Metanephros (tissue), 2 donors: Measurements from ENCODE around the gene GOLGA6D. TPM values are rescaled to one million over a fixed set of nuclear protein-coding genes. Genes with fewer than 3 reads are reported as not detected.

Experiments
- small RNA-seq: library from RNA; depleted of rRNA; stranded (forward); fragments of <200 nt; gene quantifications from one replicate; pipeline ENCODE3, GENCODE V24; 2014; ENCODE audit warnings: low replicate concordance
- total RNA-seq: library from RNA; depleted of rRNA; stranded (reverse); fragments of >200 nt; gene quantifications from one replicate; pipeline ENCODE4 v1.2.3, GENCODE V29; 2014

Gene GOLGA6D
- not detected for total RNA-seq

GRCh38 chr15:75282572-75282971 lies at the start of gene GOLGA6D:
TSS of gene GOLGA6D (plus strand) at chr15:75282835. CDS start at chr15:75282876, 41 bp downstream.

GRCh38 chr15:75258034-75258433 lies 24.6 kb upstream of the GOLGA6D start, which contains the start of gene GOLGA6C:
TSS of gene GOLGA6C (plus strand) at chr15:75258334. CDS start at chr15:75258599, 265 bp downstream.

GRCh38 chr15:75335705-75336355 lies 53.2 kb downstream of the GOLGA6D start, which contains the start of gene COMMD4:
TSS of gene COMMD4 (plus strand) at chr15:75336063. CDS start at chr15:75336090, 27 bp downstream.

Small RNA genes within 50 kb of the gene (small RNA-seq; reads per million reads assigned to genes)
- not detected for gene AC068338.1
- not detected for gene RN7SL327P
- not detected for gene RN7SL489P

Other genes starting within 250 kb of the GOLGA6D start
- 15.1 TPM for gene C15orf39, start 81.0 kb upstream of the GOLGA6D start, total RNA-seq
- gene GOLGA6C, start 24.5 kb upstream of the GOLGA6D start, total RNA-seq, result not detected
- gene COMMD4, start 53.2 kb downstream of the GOLGA6D start, total RNA-seq, result 46.6 TPM
- 25.0 TPM for gene NEIL1, start 64.2 kb downstream of the GOLGA6D start, total RNA-seq
- 186 TPM for gene MAN2C1, start 85.8 kb downstream of the GOLGA6D start, total RNA-seq
- gene SIN3A, start 168.9 kb downstream of the GOLGA6D start, total RNA-seq, result 59.6 TPM